Ascending aorta (tissue), 2 donors: ENCODE data around the gene C7orf33. TPM values are rescaled to one million over a fixed set of nuclear protein-coding genes. Genes with fewer than 3 reads are reported as not detected.

Experiments
- DNase-seq, 2 donors: peaks; one replicate each; pipeline ENCODE4 v3.0.0-alpha.2; 2019; ENCODE audit warnings: low spot score in 2 of 2
- H3K27ac ChIP-seq, 2 donors: fragments of 200-600 bp; sonication (generic); one replicate each; pipeline ENCODE4 v1.5.1; 2016 to 2017; ENCODE audit warnings: mild to moderate bottlenecking in 1 of 2
- H3K27me3 ChIP-seq: fragments of 200-600 bp; sonication (generic); one replicate; pipeline ENCODE4 v1.5.1; 2017
- H3K36me3 ChIP-seq, 2 donors: fragments of 200-600 bp; sonication (generic); one replicate each; pipeline ENCODE4 v1.5.1; 2016
- H3K4me1 ChIP-seq, 2 donors: fragments of 200-600 bp; sonication (generic); one replicate each; pipeline ENCODE4 v1.5.1; 2016 to 2017; ENCODE audit warnings: mild to moderate bottlenecking in 1 of 2
- H3K4me3 ChIP-seq, 2 donors: fragments of 200-600 bp; sonication (generic); one replicate each; pipeline ENCODE4 v1.5.1; 2016 to 2017; ENCODE audit warnings: mild to moderate bottlenecking in 1 of 2
- H3K9me3 ChIP-seq, 2 donors: fragments of 200-600 bp; sonication (generic); one replicate each; pipeline ENCODE4 v1.5.1; 2016
- intact Hi-C: fragments of 100-400 bp; cut with DNase I; formaldehyde crosslinking; loops from one replicate; pipeline ENCODE4 v1.15.1; 2023
- total RNA-seq: library from RNA; depleted of rRNA; stranded (reverse); fragments of >200 nt; gene quantifications from one replicate; pipeline ENCODE4 v1.1.0, GENCODE V29; 2016
- TF ChIP-seq, protein P1 (sequence below), 3 experiments: fragments of 200-600 bp in 2 of 3; fragments of 450-650 bp in 1 of 3; sonication (generic) in 2 of 3; IDR thresholded peaks; one replicate each; pipeline ENCODE4 v1.5.1; 2016 to 2019; ENCODE audit warnings: antibody characterized with exemption in 3 of 3, mild to moderate bottlenecking in 1 of 3, moderate library complexity in 1 of 3

The C7orf33 gene
- total RNA-seq, 1 donor from 2014 or later, result not detected

DNA sequence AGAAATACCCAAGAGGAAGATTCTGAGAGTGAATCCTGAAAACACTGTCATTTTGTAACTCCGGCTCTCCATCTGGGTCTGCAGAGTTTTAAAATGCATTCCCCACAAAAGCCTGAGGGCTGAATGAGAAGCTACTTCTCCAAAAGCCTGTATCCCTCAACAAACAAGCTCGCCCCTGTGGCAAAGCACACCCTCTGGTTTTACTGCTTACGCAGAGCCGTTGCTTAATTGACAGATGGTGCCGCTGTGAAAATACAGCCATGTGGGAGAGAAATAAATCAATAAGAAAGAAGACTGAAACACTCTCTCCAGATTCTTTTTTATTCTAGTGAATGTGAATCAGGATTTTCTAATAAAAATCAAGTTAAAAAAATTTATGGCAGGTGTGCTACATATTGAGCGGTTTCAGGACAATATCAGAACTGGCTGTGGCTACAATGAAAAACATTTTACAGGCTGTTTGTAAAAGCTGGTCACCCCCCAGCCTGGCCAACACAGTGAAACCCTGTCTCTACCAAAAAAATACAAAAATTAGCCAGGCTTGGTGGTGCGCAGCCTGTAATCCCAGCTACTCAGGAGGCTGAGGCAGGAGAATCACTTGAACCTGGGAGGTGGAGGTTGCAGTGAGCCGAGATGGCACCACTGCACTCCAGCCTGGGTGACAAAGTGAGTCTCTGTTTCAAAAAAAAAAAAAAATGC, 32.5 kb downstream of the C7orf33 start:
- Histone ChIP-seq H3K4me3 (no peak overlapping the region), H3K9me3 (no peaks in the 10 kb centered on the region), H3K36me3 (no peaks in the 10 kb centered on the region), H3K27me3 (no peaks in the 10 kb centered on the region), H3K4me1 (no peaks in the 10 kb centered on the region), H3K27ac (no peak overlapping the region)
- TF ChIP-seq, protein P1, sequence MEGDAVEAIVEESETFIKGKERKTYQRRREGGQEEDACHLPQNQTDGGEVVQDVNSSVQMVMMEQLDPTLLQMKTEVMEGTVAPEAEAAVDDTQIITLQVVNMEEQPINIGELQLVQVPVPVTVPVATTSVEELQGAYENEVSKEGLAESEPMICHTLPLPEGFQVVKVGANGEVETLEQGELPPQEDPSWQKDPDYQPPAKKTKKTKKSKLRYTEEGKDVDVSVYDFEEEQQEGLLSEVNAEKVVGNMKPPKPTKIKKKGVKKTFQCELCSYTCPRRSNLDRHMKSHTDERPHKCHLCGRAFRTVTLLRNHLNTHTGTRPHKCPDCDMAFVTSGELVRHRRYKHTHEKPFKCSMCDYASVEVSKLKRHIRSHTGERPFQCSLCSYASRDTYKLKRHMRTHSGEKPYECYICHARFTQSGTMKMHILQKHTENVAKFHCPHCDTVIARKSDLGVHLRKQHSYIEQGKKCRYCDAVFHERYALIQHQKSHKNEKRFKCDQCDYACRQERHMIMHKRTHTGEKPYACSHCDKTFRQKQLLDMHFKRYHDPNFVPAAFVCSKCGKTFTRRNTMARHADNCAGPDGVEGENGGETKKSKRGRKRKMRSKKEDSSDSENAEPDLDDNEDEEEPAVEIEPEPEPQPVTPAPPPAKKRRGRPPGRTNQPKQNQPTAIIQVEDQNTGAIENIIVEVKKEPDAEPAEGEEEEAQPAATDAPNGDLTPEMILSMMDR (IDR thresholded peaks at IDR 0.05), result no peak
- no peak for DNase-seq
- intact Hi-C loops, result no loop called here

DNA sequence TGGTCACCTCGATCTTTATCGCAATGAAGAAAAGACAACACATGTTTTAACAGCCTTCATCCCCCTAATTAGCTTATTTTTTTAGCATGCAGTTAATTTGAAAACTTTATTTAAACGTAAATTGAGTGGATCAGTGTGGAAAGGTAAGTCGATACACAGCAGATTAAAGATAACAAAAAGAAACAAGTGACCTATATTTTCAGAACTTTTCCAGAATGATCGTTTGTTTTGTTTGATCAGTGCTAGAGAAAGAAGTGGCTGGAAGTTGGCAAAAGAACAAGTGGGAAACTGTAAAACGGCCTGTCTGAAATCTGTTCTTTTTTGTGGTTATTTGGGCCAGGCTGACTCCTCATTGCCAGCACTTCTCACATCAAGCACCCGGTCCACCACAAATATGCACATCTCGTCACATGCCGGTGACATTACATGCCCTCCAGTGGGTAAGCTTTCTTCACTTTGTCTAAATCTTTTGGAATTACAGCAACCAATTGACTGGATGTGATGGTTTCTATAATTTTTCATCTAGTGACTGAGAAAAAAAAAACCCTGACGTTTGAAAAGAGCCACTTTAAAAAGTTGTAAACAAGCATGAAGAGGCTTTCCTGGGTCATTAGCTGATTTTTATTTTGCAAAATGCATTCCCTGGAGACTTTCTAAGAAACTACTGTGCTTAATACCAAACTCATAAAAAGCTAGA, 33.2 kb downstream of the C7orf33 start:
- DNase-seq, result no peak
- H3K36me3 ChIP-seq, result no peaks in the 10 kb centered on the region
- no peaks in the 10 kb centered on the region for H3K9me3 ChIP-seq
- intact Hi-C loops, result no loop called here
- TF ChIP-seq, protein P1 (IDR thresholded peaks at IDR 0.05), result no peak
- no peak overlapping the region for H3K27ac ChIP-seq
- H3K4me3 ChIP-seq, result no peak overlapping the region
- no peaks in the 10 kb centered on the region for H3K4me1 ChIP-seq
- H3K27me3 ChIP-seq, result no peaks in the 10 kb centered on the region

DNA sequence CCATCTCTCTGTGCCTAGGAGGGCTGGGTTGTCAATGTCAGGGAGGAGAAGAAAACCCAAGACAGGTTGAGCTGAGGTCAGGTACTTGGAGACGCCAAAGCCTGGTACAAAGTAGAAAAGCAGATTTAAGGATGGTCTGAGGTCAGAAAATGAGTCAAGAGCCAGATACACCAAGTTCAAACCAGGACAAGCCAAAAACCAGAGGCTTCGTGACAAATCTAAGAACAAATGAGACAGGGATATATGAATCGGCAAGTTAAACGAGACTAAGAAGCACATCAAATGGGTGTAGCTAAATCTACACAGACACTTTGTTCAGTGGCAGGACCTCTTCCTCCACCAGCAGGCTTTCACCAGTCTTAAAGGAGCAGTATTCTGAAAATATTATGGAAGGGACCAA, 34.2 kb downstream of the C7orf33 start:
- DNase-seq, result no peak
- no peak overlapping the region for H3K4me3 ChIP-seq
- no peaks in the 10 kb centered on the region for H3K27me3 ChIP-seq
- H3K4me1 ChIP-seq, result no peaks in the 10 kb centered on the region
- TF ChIP-seq, protein P1 (IDR thresholded peaks at IDR 0.05), result no peak
- H3K36me3 ChIP-seq, result no peaks in the 10 kb centered on the region
- intact Hi-C loops, result no loop called here
- no peaks in the 10 kb centered on the region for H3K9me3 ChIP-seq
- H3K27ac ChIP-seq, result no peak overlapping the region

DNA sequence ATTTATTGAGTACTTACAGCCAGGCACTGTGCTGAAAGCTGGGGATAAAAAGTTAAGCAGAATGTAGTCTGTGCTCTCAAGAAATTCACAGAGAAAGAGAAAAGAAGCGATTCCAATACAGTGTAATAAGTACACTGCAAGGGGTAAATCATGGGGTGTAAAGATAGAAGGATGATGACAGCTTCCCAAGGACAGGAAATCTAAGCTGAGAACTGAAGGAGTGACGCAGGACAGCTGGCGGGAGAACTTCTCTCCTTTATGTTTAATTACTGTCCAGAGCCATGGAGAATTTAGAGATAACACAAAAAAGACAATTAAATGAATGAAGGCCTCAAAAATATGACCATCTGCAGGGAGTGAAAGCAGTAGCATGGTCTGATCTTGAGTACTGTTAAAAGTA, 34.8 kb downstream of the C7orf33 start:
- H3K4me1 ChIP-seq, result no peaks in the 10 kb centered on the region
- no peak overlapping the region for H3K4me3 ChIP-seq
- H3K9me3 ChIP-seq, result no peaks in the 10 kb centered on the region
- TF ChIP-seq, protein P1 (IDR thresholded peaks at IDR 0.05), result no peak
- H3K27ac ChIP-seq, result no peak overlapping the region
- H3K36me3 ChIP-seq, result no peaks in the 10 kb centered on the region
- no peak for DNase-seq
- H3K27me3 ChIP-seq, result no peaks in the 10 kb centered on the region
- intact Hi-C loops, result no loop called here

DNA sequence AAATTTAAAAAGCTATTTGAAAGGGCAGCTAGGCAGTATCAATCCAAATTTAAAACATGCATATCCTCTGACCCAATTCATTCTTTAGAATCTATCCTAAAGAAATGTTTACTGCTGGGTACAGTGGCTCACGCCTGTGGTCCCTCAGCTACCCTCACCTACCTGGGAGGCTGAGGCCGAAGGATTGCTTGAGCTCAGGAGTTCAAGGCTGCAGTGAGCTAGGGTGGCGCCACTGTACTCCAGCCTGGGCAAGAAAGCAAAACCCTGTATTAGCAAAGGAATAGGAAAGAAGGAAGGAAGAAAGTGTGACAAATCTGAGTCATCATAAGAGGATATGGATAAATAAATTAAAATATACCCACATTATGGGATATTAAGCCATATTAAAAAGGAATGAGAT, 36.3 kb downstream of the C7orf33 start:
- no peaks in the 10 kb centered on the region for H3K36me3 ChIP-seq
- H3K27ac ChIP-seq, result no peak overlapping the region
- no peak overlapping the region for H3K4me3 ChIP-seq
- H3K4me1 ChIP-seq, result no peaks in the 10 kb centered on the region
- DNase-seq, result no peak
- no peaks in the 10 kb centered on the region for H3K9me3 ChIP-seq
- TF ChIP-seq, protein P1 (IDR thresholded peaks at IDR 0.05), result no peak
- H3K27me3 ChIP-seq, result no peaks in the 10 kb centered on the region
- intact Hi-C loops, result no loop called here
